HUES48 (cell line): ENCODE data around the gene SLC8A3.

Source experiments
- H3K27ac ChIP-seq: one replicate; pipeline ENCODE4 v1.7.0; 2013; ENCODE audit warnings: low read depth, low read length, inconsistent platforms
- H3K27me3 ChIP-seq: 2 replicates; pipeline ENCODE4 v1.6.1; 2013; ENCODE audit warnings: mild to moderate bottlenecking, low read length; ENCODE audit not compliant: control insufficient read depth, insufficient read depth
- H3K36me3 ChIP-seq: 2 replicates; pipeline ENCODE4 v1.6.1; 2013; ENCODE audit warnings: low read length; ENCODE audit not compliant: control insufficient read depth, insufficient read depth
- H3K4me1 ChIP-seq: 2 replicates; pipeline ENCODE4 v1.6.1; 2013; ENCODE audit warnings: mild to moderate bottlenecking, low read length; ENCODE audit not compliant: control insufficient read depth, insufficient read depth
- H3K4me3 ChIP-seq: 2 replicates; pipeline ENCODE4 v1.5.1; 2013; ENCODE audit warnings: mild to moderate bottlenecking, low read depth, low read length
- H3K9ac ChIP-seq: 2 replicates; pipeline ENCODE4 v1.6.1; 2013; ENCODE audit warnings: mild to moderate bottlenecking, low read depth, low read length, moderate library complexity
- H3K9me3 ChIP-seq: 2 replicates; pipeline ENCODE4 v1.6.1; 2013; ENCODE audit warnings: low read length; ENCODE audit not compliant: control insufficient read depth, insufficient read depth

The SLC8A3 gene

GRCh38 chr14:70193396-70193795 lies 4.6 kb upstream of the SLC8A3 start:
- peaks cover 34% of the 10 kb centered on the region for H3K27me3 ChIP-seq
- H3K4me1 ChIP-seq: peaks cover 11% of the 10 kb centered on the region; the same call in 1 of the 2 replicates
- no peak overlapping the region for H3K27ac ChIP-seq
- no peak overlapping the region for H3K4me3 ChIP-seq
- no peaks in the 10 kb centered on the region for H3K36me3 ChIP-seq
- H3K9me3 ChIP-seq: no peaks in the 10 kb centered on the region
- no peak overlapping the region for H3K9ac ChIP-seq

- no peak overlapping the region for H3K9ac ChIP-seq
- H3K9me3 ChIP-seq: no peaks in the 10 kb centered on the region
- no peaks in the 10 kb centered on the region for H3K36me3 ChIP-seq
- H3K27me3 ChIP-seq: peaks cover 38% of the 10 kb centered on the region
- H3K27ac ChIP-seq: no peak overlapping the region
- peaks cover 11% of the 10 kb centered on the region for H3K4me1 ChIP-seq
- no peak overlapping the region for H3K4me3 ChIP-seq
Observed at GRCh38 chr14:70192915-70193314, 4.2 kb upstream of the SLC8A3 start.

GRCh38 chr14:70190156-70190555 lies 1.4 kb upstream of the SLC8A3 start:
- Histone ChIP-seq H3K27me3 (peaks cover 64% of the 10 kb centered on the region), H3K27ac (no peak overlapping the region), H3K4me1 (peaks cover 11% of the 10 kb centered on the region), H3K9me3 (no peaks in the 10 kb centered on the region), H3K36me3 (no peaks in the 10 kb centered on the region), H3K9ac (no peak overlapping the region), H3K4me3 (no peak overlapping the region)

GRCh38 chr14:70189456-70190077 lies 816 bp upstream of the SLC8A3 start:
- Histone ChIP-seq H3K27me3 (peaks cover 64% of the 10 kb centered on the region), H3K4me1 (peaks cover 11% of the 10 kb centered on the region), H3K9me3 (no peaks in the 10 kb centered on the region), H3K27ac (no peak overlapping the region), H3K36me3 (no peaks in the 10 kb centered on the region), H3K9ac (no peak overlapping the region), H3K4me3 (peak overlapping the region; percentile 67)

GRCh38 chr14:70188322-70188658 lies 461 bp downstream of the SLC8A3 start:
- H3K27me3 ChIP-seq: peaks cover 70% of the 10 kb centered on the region
- no peaks in the 10 kb centered on the region for H3K36me3 ChIP-seq
- H3K4me1 ChIP-seq: peaks cover 11% of the 10 kb centered on the region
- no peaks in the 10 kb centered on the region for H3K9me3 ChIP-seq
- H3K27ac ChIP-seq: no peak overlapping the region
- H3K9ac ChIP-seq: no peak overlapping the region
- peak overlapping the region; percentile 67 for H3K4me3 ChIP-seq

GRCh38 chr14:70186900-70187451 lies 1.8 kb downstream of the SLC8A3 start:
- no peaks in the 10 kb centered on the region for H3K36me3 ChIP-seq
- no peak overlapping the region for H3K9ac ChIP-seq
- H3K27ac ChIP-seq: no peak overlapping the region
- H3K4me3 ChIP-seq: peak overlapping the region; percentile 67
- H3K9me3 ChIP-seq: no peaks in the 10 kb centered on the region
- peaks cover 11% of the 10 kb centered on the region for H3K4me1 ChIP-seq
- H3K27me3 ChIP-seq: peaks cover 77% of the 10 kb centered on the region

GRCh38 chr14:70183991-70184390 lies 4.8 kb downstream of the SLC8A3 start:
- no peak overlapping the region for H3K9ac ChIP-seq
- no peaks in the 10 kb centered on the region for H3K36me3 ChIP-seq
- peaks cover 50% of the 10 kb centered on the region for H3K27me3 ChIP-seq
- H3K27ac ChIP-seq: no peak overlapping the region
- H3K9me3 ChIP-seq: no peaks in the 10 kb centered on the region
- no peak overlapping the region for H3K4me3 ChIP-seq
- H3K4me1 ChIP-seq: no peaks in the 10 kb centered on the region; the same call in 1 of the 2 replicates

- Histone ChIP-seq H3K9ac (no peak overlapping the region), H3K9me3 (no peaks in the 10 kb centered on the region), H3K27ac (no peak overlapping the region), H3K36me3 (no peaks in the 10 kb centered on the region), H3K4me3 (no peak overlapping the region), H3K4me1 (no peaks in the 10 kb centered on the region), H3K27me3 (peaks cover 23% of the 10 kb centered on the region)
Observed at GRCh38 chr14:70181276-70181675, 7.5 kb downstream of the SLC8A3 start.

GRCh38 chr14:70180718-70181117 lies 8.0 kb downstream of the SLC8A3 start:
- H3K9ac ChIP-seq: no peak overlapping the region
- H3K4me1 ChIP-seq: no peaks in the 10 kb centered on the region
- H3K4me3 ChIP-seq: no peak overlapping the region
- H3K9me3 ChIP-seq: no peaks in the 10 kb centered on the region
- no peak overlapping the region for H3K27ac ChIP-seq
- H3K36me3 ChIP-seq: no peaks in the 10 kb centered on the region
- peaks cover 17% of the 10 kb centered on the region for H3K27me3 ChIP-seq

GRCh38 chr14:70177081-70177800 lies 11.5 kb downstream of the SLC8A3 start:
- Histone ChIP-seq H3K9ac (no peak overlapping the region), H3K4me3 (no peak overlapping the region), H3K27ac (no peak overlapping the region), H3K27me3 (no peaks in the 10 kb centered on the region), H3K36me3 (no peaks in the 10 kb centered on the region), H3K4me1 (no peaks in the 10 kb centered on the region), H3K9me3 (no peaks in the 10 kb centered on the region)

GRCh38 chr14:70173569-70173968 lies 15.2 kb downstream of the SLC8A3 start:
- no peak overlapping the region for H3K27ac ChIP-seq
- no peaks in the 10 kb centered on the region for H3K27me3 ChIP-seq
- no peak overlapping the region for H3K9ac ChIP-seq
- H3K4me3 ChIP-seq: no peak overlapping the region
- no peaks in the 10 kb centered on the region for H3K4me1 ChIP-seq
- H3K9me3 ChIP-seq: no peaks in the 10 kb centered on the region
- H3K36me3 ChIP-seq: no peaks in the 10 kb centered on the region
